OCI-M2 (cell line): ENCODE results near the gene NDUFS7.

Experiments used
- DNase-seq: peaks from one replicate; lab custom pipeline; 2025; ENCODE audit not compliant: unreplicated experiment; lab: John Stamatoyannopoulos, UW

NDUFS7 gene

DNA sequence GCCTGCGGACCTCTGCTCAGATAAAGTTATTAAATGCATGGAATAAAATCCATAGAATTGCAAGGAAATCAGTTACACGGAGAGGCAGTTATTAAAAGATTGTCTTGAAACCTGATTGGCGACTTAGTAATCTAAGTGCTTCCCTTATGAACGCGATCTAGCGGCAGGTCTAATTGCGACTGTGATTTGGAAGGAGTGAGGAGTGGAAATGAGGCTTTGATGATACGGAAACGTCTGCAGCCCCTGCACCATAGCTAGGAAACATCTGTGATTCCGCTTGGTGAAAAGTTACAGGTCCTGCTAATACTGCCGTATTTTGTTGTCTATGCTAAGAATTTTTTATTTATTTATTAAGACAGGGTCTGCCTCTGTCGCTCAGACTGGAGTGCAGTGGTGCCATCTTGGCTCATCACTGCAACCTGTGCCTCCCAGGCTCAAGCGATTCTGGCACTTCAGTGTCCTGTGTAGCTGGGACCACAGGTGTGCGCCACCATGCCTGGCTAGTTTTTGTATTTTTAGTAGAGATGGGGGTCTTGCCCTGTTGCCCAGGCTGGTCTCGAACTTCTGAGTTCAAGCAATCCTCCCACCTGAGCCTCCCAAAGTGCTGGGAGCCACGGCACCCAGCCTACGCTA, 887 bp downstream of the NDUFS7 start:
- no peak for DNase-seq

DNA sequence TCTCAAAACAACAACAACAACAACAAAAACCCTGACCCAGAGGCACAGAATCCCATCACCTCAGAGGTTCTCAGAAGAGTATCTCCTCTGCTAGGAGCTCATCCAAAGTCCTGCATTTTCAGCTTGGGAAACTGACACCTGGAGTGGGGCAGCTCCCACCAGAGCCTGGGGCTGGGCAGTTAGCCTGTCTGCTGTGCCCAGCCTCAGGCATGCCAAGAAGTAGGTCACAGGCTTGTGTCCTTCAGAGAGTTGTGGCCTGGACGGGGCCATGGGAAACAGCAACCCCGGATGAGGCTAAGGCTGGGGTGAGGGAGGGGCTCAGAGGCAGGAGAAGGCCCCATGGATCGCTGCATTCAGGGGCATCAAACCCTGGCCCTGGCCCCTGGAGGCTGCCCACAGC, 2.1 kb downstream of the NDUFS7 start:
- no peak for DNase-seq

DNA sequence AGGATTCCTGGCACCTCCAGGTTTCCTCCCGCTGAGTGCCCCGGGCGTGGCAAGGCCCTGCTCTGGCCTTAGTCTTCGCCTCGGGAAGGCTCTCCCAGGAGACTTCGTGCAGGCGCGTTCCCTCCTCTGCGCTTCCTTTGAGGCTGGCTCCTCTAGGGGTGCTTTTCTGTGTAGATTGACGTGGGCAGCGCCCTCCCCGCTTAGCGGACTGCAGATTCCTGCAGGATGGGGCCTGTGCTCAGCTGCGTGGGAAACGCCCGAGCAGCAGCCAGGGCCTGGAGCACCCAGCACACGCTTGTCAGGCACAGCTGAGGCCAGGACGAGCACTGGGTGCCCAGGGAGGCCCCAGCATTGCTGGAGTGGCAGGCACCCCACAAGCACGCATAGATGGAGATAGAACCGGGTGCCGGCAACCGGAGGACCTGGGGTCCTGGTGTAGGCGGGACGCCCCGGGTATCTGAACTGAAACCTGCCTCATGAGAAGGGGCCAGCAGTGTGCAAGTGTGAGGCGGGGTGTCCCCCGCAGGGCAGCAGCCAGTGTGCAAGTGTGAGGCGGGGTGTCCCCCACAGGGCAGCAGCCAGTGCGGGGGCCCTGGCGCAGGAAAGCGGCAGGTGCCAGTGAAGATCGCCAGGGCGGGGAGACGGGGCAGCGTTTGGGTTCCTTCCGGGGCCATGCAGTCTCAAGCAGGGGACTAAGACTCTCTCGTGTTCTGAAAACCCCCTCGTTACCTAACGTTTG, 3.4 kb downstream of the NDUFS7 start:
- no peak for DNase-seq

DNA sequence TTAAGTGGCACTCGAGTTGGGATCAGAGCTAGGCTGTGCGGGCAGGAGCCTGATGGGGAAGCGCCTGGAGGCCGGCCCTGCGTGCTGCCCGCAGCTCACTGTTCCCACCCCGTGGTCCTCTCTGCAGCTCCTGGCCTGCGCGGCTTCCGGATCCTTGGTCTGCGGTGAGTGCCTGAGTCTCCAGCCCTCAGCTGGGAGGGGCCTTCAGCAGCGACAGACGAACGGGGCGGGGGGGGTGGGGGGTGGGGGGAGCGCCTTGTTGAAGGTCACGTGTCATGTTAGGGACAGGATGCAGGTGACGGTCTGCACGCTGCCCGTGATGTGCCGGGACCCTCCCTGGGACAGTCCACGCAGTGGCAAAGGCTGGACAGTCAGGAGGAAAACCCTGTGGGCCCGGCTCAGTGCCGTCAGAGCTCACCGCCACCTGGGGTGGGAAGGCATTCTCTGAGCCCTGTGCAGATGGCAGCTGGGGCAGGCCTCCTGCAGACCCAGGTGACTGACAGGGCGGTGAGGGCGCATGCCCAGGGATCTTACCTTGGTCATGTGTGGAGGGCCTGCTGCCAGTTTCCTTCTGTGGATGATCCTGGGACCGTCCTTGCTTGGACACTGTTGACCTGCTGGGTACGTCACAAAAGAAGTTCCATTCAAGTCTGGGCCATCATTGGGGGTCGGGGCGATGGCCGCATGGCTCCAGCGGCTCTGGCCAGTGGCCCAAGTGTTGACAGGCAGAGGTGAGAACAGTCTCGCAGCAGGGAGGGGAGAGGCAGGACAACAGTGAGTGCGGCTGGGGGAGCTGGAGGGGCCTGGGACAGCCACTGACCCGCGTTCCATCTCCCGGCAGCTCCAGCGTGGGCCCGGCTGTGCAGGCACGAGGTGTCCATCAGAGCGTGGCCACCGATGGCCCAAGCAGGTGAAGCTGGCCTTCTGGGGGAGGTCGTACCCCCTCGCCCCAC, 4.3 kb downstream of the NDUFS7 start:
- DNase-seq = no peak

DNA sequence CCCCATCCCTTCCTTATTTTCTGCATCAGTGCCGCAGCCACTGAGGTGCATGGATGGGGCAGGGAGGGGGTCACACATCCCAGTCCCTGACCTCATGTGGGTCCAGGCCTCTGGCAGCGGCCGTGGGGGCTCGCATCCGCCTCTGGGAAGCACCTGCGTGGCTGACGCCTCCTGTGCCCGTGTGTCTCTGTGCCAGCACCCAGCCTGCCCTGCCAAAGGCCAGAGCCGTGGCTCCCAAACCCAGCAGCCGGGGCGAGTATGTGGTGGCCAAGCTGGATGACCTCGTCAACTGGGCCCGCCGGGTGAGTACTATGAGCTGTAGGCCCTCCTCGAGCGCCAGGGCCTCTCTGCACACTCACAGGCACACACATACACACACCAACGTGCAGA, 4.9 kb downstream of the NDUFS7 start:
- DNase-seq = no peak

DNA sequence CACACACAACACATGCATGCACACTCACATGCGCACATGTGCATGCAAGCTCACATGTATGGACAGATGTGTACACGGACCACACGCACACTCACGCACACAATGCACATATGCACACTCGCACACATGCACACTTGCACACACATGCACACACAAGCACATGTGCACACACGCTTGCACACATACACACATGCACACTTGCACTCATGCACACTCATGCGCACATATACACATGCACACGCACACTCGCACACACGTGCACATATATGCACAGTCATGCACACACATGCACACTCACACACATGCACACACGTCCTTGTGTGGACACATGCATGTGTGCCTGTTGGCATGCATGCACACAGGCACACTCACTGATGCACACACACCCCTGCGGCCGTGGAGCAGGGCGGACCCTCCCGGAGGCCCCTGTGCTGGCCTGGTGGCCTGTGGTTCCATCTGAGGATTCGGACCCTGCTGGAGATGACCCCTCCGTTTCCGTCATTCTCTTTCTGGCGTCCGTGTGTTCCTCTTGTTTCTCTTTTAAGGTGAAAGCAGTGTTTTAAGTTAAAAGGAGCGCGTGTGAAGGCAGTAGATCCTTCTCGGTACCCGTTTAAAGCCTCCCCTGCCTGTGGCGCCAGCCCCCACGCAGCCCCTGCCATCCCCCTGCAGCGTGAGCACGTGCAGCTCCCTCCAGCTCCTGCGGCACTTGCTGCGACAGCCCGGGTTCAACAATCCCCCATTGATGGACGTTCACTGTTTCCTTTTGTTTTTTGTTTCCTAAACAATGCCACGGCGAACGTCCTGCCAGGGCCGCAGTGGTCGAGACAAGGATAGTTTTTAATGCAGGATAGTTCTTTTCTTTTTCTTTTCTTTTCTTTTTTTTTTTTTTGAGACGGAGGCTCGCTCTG, 5.6 kb downstream of the NDUFS7 start:
- DNase-seq = no peak

DNA sequence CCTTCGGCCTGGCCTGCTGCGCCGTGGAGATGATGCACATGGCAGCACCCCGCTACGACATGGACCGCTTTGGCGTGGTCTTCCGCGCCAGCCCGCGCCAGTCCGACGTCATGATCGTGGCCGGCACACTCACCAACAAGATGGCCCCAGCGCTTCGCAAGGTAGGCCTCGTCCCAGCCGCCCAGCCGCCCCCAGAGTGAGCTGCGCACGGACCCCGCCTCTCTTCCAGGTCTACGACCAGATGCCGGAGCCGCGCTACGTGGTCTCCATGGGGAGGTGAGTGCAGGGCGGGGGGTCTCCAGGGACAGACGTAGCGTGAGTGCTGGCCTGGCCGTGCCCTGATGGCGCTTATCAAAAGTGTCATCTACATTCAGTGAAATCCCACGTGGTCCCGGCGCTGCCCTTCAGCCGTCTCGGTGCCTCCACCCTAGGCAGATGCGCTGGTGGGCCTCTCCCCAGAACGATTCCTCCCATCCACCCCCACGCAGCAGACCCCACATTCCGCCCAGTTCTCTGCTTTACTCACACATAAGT, 7.2 kb downstream of the NDUFS7 start:
- DNase-seq = no peak

DNA sequence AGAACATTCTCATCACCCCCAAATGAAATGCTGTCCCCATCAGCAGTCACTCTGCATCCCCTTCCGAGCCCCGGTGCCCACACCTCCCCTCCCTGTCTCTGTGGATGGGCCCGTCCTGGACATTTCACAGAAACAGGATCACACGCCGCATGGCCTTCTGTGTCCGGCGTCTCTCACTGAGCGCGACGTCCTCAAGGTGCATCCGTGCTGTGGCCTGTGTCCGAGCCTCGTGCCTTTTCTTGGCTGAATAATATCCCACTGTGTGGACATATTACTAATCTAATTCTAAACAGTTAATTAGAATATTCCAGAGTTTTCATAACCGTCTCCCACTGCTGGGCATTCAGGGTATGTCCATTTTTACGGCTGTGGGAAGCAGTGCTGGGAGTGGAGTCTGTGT, 8.7 kb downstream of the NDUFS7 start:
- no peak for DNase-seq

DNA sequence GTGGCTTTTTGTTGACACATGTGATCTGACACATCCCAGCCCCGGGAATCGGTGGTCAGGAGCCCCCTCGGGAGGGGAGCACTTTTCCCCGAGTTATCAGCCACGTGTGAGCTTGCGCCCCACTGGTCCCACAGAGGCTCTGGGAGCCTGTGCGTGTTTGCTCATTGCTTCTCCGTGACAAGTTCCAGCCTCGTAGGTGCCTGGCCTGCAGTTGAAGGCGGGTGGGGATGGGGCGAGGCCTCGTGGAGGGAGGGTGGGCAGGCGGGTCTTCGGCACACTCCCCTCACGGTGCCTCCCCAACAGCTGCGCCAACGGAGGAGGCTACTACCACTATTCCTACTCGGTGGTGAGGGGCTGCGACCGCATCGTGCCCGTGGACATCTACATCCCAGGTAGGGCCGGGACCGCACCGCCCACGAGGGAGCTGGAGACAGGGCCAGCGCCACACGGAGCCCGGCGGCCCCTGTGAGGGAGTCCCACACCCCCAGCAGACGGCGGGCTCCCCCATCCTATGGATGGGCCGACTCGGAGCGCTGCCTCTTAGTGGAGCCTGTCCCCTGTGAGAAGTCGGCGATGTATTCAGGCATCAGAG, 9.3 kb downstream of the NDUFS7 start:
- DNase-seq = no peak

DNA sequence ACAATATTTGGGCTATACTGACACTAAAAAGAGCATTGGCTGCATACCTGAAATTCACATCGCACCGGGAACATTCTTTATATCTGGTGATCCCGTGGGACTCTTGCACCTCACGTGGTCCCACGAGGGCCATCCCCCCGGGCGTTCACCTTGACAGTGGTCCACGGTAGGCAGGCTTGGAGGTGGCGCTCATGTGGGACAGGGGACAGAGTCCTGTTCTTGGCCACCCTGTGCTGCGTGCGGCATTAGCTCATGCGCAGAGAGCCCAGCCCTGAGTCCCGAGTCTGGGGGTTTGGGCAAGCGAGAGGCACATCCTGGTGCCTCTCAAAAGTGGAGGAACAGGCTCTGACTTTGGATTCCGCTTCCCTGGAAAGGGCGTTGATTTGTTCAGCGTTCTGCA, 10.1 kb downstream of the NDUFS7 start:
- no peak for DNase-seq

DNA sequence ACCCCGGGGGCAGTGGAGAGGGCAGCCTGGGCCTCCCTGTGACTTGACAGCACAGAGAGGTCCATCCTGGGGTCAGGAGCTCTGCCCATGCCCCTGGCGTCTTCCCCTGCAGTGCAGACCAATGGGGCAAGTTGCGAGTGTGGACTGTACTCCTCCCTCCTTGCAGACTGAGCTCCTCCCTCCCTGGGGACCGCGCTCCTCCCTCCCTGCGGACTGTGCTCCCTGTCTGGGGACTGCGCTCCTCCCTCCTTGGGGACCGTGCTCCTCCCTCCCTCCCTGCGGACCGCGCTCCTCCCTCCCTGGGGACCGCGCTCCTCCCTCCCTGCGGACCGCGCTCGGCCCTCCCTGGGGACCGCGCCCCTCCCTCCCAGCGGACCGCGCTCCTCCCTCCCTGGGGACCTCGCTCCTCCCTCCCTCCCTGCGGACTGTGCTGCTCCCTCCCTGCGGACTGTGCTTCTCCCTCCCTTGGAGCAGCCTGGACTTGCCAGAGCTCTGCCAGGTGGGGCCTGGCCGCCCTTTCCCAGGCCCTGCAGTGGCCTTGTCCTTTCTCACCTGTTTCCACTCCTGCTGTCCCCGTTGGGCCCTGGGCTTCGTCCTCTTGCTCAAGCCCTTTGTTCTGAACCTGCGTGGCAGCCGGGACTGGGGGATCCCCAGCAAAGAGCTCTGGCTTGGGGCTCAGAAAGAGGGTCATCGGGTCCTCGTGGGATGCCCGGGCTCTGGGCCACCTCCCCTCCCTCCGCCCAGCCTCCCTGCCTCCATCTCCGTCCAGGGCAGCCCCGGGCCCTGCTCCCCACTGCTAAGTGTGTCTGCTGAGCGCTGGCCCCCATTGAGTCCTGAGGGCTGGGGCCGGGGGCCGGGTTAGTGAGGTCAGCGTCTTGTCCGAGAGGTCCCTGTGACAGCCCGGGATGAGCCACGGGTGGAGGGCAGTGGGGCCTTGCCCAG, 10.8 kb downstream of the NDUFS7 start:
- no peak for DNase-seq

DNA sequence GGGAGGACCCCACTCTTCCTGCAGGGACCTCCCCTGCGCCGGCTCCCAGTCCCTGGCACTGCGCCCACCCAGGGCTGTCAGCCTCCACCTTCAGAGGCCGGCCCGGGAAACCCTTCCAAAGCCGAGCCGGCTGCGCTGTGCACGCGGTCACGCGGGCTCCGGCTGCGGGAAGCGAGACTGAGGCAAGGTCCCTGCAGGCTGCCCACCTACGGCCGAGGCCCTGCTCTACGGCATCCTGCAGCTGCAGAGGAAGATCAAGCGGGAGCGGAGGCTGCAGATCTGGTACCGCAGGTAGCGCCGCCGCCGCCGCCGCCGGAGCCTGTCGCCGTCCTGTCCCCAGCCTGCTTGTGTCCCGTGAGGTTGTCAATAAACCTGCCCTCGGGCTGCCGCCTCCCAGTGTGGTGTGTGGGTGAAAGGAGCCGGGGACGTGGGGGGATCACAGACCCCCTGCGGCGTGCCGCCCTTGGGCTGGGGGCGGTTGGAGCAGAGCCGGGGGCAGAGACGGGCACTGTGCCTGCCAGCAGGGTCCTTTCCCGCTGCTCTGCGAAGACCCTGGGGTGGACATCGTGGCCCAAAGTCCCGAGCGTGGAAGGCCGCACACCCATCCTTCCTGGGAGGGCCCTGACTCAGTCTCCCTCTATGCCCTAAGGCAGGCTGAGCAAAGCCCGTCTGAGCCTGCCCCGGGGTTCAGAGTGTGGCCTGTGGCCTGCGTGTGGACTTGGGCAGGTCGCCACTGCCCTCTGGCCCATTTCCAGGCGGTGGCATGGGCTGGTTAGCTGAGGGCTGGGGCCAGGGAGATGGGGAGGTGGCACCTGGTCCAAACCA, 11.7 kb downstream of the NDUFS7 start:
- DNase-seq = no peak

DNA sequence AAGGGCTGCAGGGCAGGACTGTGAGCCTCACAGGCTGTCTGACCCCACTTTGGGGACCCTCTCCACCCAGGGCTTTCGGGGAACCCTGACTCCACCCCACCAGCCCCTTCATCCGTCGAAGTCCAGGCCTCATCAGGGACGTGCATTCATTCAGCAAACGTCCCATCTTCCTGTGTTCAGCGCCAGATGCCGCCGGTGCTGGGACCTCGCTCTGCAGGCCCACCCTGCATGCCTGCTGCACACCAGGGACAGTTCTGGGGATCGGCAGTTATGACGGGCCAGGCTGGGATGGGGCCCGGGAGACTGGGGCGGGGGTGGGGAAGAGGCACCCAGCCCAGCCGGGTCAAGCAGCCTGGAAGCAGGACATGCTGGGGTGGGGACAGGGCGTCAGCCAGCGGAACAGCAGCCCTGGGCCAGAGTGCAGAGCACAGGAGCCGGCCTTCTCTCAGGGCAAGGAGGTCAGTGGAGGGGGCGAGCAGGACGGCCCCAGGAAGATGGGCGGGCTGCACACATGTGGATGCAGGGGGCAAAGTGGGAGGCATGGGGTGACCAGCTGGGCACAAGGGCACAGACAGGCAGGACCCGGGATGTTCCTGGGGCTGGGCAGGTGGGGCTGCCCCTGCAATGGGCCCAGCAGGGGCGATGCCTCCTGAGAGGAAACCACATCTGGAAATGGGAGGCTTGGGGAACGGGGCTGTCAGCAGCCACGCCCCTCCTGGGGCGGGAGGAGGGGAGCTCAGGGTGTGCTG, 12.5 kb downstream of the NDUFS7 start:
- DNase-seq = no peak

DNA sequence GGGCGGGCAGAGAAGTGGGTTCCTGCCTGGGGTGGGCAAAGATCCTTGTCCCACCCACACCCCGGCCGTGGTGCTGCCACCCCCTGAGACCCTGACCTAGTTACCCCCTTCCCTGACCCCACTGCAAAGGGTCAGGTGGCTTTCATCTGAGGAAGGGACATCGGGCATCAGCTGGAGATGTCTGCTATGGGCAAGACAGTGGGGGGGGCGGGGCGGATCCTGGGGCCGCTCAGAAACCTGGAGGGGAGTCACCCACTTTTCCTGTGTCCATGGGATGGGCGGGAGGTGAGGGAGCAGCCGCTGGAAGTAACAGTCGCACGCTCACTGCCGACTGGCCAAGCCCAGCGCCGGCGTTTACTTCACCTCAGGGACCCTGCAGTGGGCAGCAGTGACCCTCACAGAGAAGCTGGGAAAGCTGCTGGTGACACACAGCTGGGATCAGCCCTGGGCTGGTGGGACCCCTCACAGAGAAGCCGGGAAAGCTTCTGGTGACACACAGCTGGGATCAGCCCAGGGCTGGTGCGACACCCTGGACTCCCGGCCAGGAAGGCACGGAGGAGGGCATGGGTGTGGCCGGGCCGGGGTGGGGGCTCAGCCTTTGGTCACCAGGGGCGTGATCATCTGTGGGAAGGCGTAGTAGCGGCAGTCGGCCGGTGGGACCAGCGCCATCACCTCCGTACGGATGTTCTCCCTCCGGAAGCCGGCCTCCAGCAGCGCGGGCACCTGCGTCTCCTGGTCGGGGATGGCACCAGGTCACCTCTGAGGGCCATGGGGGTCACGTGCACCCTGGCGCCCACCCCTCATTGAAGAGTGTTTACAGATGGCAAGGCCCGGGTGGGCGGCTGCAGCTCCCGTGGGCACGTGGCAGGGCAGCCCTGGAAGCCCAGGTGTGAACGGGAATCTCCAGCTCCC, 13.3 kb downstream of the NDUFS7 start:
- DNase-seq = no peak

DNA sequence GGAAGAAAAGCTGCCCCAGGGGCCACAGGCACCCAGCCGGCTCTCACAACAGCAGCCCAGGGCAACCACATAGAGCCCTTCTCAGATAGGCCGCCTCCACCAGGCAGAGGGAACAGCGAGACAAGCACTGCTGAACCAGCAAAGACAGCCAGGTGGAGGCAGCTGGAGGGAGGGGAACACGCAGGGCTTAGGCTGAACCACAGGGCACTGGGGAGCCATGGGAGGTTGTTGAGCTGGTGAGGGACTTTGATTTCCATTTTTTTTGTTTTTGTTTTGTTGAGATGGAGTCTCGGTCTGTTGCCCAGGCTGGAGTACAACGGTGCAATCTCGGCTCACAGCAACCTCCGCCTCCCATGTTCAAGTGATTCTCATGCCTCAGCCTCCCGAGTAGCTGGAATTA, 14.1 kb downstream of the NDUFS7 start:
- no peak for DNase-seq

DNA sequence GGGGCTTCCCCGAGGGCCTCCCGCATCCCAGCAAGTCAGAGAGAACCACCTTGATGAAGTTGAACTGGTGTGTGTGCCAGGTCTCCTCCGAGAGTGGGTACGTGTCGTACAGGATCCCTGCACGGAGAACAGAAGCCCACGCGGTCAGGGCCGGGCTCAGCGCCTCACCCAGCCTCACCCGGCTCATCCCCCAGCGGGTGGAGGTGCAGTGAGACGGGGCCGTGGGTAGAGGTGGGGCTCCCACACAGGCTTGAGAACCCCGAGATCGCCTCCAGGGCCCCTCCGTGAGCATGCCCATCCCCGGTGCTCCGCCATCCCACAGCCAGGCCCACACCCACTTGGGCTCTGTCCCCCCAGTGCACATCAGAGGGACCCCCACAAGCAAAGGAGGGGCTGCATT, 15.4 kb downstream of the NDUFS7 start:
- no peak for DNase-seq
